Measurements from ENCODE around the gene SCUBE1.

The SCUBE1 gene

GRCh38 chr22:43275545-43276317 lies 67.4 kb downstream of the SCUBE1 start:
- DNase-seq = no peak

- no peak for DNase-seq
Measured at GRCh38 chr22:43274595-43275240, 68.5 kb downstream of the SCUBE1 start.

GRCh38 chr22:43273902-43274484 lies 69.2 kb downstream of the SCUBE1 start:
- peak in 1 of 2 experiments; percentile 16 for DNase-seq

- DNase-seq = no peak
Measured at GRCh38 chr22:43272869-43273318, 70.3 kb downstream of the SCUBE1 start.

GRCh38 chr22:43272301-43272700 lies 70.9 kb downstream of the SCUBE1 start:
- DNase-seq = no peak

- DNase-seq = no peak
Measured at GRCh38 chr22:43270949-43271348, 72.2 kb downstream of the SCUBE1 start.

GRCh38 chr22:43270314-43270908 lies 72.8 kb downstream of the SCUBE1 start:
- no peak for DNase-seq

- DNase-seq = no peak
Measured at GRCh38 chr22:43269646-43270045, 73.5 kb downstream of the SCUBE1 start.

GRCh38 chr22:43269246-43269645 lies 73.9 kb downstream of the SCUBE1 start:
- DNase-seq = no peak

GRCh38 chr22:43267981-43268660 lies 75.1 kb downstream of the SCUBE1 start:
- DNase-seq = no peak

GRCh38 chr22:43267332-43267980 lies 75.7 kb downstream of the SCUBE1 start:
- no peak for DNase-seq

GRCh38 chr22:43266076-43266475 lies 77.1 kb downstream of the SCUBE1 start:
- DNase-seq = no peak

GRCh38 chr22:43263645-43264514 lies 79.3 kb downstream of the SCUBE1 start:
- peak; percentile 68 to 85 for DNase-seq

- peak; percentile 8 to 11 for DNase-seq
Measured at GRCh38 chr22:43262990-43263644, 80.1 kb downstream of the SCUBE1 start.

GRCh38 chr22:43260331-43261231 lies 82.6 kb downstream of the SCUBE1 start:
- no peak for DNase-seq

GRCh38 chr22:43257961-43258360 lies 85.2 kb downstream of the SCUBE1 start:
- no peak for DNase-seq

- no peak for DNase-seq
Measured at GRCh38 chr22:43257549-43257948, 85.6 kb downstream of the SCUBE1 start.

- DNase-seq = no peak
Measured at GRCh38 chr22:43256976-43257545, 86.1 kb downstream of the SCUBE1 start.

- DNase-seq = no peak
Measured at GRCh38 chr22:43256569-43256968, 86.6 kb downstream of the SCUBE1 start.

Data from stimulated activated CD4-positive, alpha-beta T cell treated with anti-CD3 and anti-CD28 coated beads, Interleukin-4, amount 100 ng/mL, for 4 hours (primary cell).